GM21367 (cell line): Measurements from ENCODE around the gene SLC25A33.

Source experiments
- ATAC-seq: cut with Tn5 transposase; IDR thresholded peaks from one replicate; pipeline ENCODE4 v1.9.1; 2021; ENCODE audit not compliant: unreplicated experiment

The SLC25A33 gene

GRCh38 chr1:9599741-9600140, 60.5 kb downstream of the SLC25A33 start:
- no peak for ATAC-seq

GRCh38 chr1:9600861-9601834, 61.9 kb downstream of the SLC25A33 start:
- ATAC-seq, result no peak

GRCh38 chr1:9601942-9602793, 62.9 kb downstream of the SLC25A33 start:
- no peak for ATAC-seq

GRCh38 chr1:9602794-9603167, 63.5 kb downstream of the SLC25A33 start:
- ATAC-seq, result no peak

- ATAC-seq, result no peak
Measured at GRCh38 chr1:9603307-9603706, 64.0 kb downstream of the SLC25A33 start.

- no peak for ATAC-seq
Measured at GRCh38 chr1:9603766-9604753, 64.8 kb downstream of the SLC25A33 start.

- no peak for ATAC-seq
Measured at GRCh38 chr1:9604836-9605235, 65.6 kb downstream of the SLC25A33 start.

- no peak for ATAC-seq
Measured at GRCh38 chr1:9605946-9606455, 66.7 kb downstream of the SLC25A33 start.

GRCh38 chr1:9606458-9606857, 67.2 kb downstream of the SLC25A33 start:
- ATAC-seq, result no peak

- ATAC-seq, result no peak
Measured at GRCh38 chr1:9606948-9607347, 67.7 kb downstream of the SLC25A33 start.

- no peak for ATAC-seq
Measured at GRCh38 chr1:9607352-9607751, 68.1 kb downstream of the SLC25A33 start.

- ATAC-seq, result no peak
Measured at GRCh38 chr1:9609998-9610397, 70.7 kb downstream of the SLC25A33 start.

GRCh38 chr1:9610548-9610947, 71.3 kb downstream of the SLC25A33 start:
- ATAC-seq, result no peak

GRCh38 chr1:9611716-9612115, 72.5 kb downstream of the SLC25A33 start:
- ATAC-seq, result no peak

GRCh38 chr1:9612162-9612845, 73.0 kb downstream of the SLC25A33 start:
- ATAC-seq, result no peak

GRCh38 chr1:9612871-9613624, 73.8 kb downstream of the SLC25A33 start:
- no peak for ATAC-seq

- ATAC-seq, result no peak
Measured at GRCh38 chr1:9613625-9614299, 74.5 kb downstream of the SLC25A33 start.

GRCh38 chr1:9615316-9616063, 76.2 kb downstream of the SLC25A33 start:
- ATAC-seq, result no peak
